ENCODE results near the gene KRT76.

The KRT76 gene

DNA sequence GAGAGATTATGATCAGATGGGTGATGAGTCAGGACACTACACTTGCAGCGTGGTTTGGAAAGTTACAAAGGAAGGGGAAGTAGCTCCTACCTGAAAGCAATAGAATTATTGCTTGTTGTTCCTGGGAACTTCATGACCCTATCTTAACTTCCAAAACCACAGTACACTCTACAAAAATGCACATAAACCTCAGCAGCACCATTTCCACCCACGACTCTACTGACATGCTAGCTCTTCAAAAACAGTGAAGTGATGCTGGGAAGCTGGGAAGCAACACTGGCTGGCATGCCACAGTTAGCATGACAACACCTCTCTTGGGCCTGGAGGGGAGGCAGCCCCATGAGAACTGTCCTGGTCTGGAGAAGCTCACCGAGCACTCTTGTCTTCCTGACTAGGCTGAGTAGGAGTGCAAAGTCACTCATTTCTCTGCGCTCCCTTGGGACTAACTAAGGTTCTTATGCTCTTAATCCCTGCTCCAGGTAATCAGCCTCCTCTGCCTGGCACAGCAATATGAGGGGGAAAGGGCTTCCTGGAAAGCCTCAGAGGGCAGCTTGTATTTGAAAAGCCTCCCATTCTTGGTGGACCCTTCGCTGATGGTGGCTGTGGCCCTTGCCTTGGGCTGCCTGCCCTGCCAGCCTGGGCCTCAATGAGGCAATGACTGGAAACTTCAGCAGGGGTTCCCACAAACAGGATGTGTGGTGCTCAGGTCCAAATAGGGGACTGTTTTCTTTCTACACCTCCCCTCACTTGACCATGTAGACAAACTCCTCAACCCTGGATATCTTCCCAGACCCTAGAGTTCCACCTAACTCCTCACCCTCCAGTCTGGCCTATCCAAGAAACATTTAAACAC, 17.6 kb upstream of the KRT76 start:
- TF ChIP-seq TAF1 (IDR thresholded peaks at IDR 0.05; ENCODE audit: borderline replicate concordance, insufficient read depth, low read length): no peak
- no peak for TF ChIP-seq SIN3A (IDR thresholded peaks at IDR 0.05; ENCODE audit: borderline replicate concordance, insufficient read depth, low read length)
- no peak for TF ChIP-seq FOXP2 (optimal IDR thresholded peaks at IDR 0.05; ENCODE audit: borderline replicate concordance, extremely low read depth, extremely low read length, insufficient read depth)
- no peak for TF ChIP-seq POLR2AphosphoS5 (IDR thresholded peaks at IDR 0.05; ENCODE audit: low read depth, low read length)
- TF ChIP-seq, protein P1, sequence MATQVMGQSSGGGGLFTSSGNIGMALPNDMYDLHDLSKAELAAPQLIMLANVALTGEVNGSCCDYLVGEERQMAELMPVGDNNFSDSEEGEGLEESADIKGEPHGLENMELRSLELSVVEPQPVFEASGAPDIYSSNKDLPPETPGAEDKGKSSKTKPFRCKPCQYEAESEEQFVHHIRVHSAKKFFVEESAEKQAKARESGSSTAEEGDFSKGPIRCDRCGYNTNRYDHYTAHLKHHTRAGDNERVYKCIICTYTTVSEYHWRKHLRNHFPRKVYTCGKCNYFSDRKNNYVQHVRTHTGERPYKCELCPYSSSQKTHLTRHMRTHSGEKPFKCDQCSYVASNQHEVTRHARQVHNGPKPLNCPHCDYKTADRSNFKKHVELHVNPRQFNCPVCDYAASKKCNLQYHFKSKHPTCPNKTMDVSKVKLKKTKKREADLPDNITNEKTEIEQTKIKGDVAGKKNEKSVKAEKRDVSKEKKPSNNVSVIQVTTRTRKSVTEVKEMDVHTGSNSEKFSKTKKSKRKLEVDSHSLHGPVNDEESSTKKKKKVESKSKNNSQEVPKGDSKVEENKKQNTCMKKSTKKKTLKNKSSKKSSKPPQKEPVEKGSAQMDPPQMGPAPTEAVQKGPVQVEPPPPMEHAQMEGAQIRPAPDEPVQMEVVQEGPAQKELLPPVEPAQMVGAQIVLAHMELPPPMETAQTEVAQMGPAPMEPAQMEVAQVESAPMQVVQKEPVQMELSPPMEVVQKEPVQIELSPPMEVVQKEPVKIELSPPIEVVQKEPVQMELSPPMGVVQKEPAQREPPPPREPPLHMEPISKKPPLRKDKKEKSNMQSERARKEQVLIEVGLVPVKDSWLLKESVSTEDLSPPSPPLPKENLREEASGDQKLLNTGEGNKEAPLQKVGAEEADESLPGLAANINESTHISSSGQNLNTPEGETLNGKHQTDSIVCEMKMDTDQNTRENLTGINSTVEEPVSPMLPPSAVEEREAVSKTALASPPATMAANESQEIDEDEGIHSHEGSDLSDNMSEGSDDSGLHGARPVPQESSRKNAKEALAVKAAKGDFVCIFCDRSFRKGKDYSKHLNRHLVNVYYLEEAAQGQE (IDR thresholded peaks at IDR 0.05; ENCODE audit: insufficient read depth in 1 of 2, low read depth in 2 of 2, low read length in 2 of 2): no peak

DNA sequence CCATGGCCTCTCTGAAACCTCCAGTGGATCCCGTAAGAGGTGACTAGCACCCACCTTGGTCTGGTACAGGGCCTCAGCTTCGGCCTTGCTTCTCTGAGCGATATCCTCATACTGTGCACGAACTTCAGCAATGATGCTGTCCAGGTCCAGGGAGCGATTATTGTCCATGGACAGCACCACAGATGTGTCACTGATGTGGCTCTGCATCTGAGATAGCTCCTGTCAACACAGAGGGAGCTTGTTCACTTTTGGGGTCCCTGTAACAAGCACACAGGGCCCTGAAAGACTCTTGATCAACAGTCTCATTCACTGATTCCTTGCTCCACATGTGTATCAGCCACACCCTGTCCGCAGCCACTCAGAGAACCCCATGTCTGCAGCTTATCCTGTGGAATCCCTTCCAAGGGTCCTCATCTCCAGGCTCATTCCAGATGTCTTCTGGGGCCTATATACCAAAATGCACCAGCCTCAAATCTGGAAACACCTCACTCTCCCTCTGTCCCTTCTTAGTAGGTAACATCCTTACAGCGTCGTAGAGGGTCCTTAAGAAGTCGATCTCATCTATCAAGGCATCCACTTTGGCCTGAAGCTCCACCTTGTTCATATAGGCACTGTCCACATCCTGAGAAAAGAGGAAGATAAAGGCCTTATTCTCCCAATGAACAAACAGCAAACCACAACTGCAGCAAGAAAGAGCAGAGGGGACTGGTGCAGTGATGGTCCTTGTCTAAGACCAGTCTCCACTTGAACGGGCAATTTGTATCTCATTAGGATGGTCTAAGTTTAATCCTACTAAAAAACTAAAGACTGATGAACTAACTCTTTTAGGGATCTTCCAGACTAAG, 15.3 kb upstream of the KRT76 start:
- TF ChIP-seq FOXP2 (optimal IDR thresholded peaks at IDR 0.05; ENCODE audit: borderline replicate concordance, extremely low read depth, extremely low read length, insufficient read depth): no peak

DNA sequence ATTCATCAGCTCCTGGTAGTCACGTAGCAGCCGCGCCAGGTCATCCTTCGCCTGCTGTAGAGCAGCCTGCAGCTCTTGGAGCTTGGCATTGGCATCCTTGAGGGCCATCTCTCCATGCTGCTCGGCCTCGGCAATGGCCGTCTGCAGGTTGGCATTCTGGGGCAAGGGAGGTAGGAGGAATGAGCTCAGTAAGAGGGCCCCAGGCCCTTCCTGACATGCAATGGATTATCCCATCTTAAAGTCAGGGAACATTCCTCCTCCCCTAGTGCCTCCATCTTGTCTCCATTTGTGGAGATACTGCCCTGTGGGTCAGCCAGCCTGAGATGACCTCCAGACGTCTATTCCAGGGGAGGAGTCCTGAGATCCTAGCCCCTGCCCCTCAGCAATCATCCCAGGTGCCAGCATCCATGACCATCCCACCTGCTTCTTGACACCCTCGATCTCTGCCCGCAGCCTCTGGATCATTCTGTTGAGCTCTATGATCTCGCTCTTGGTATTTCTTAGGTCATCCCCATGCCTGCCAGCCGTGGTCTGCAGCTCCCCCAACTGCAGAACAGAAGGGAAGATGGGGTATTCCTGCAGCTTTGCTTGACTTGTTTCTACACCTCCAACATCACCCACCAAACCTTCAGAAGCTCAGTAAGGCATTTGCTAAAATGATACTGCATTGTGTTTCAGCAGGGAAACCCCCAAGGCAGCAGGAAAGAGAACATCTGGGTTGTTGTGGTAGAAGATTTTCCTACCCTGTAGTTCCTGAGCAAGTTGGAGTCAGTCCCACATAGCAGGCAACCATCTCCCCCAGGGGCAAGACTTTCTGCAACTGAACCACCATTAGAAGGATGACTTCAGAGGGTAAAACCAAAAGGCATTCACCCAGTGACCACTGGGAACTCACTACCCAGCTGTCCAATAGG, 14.4 kb upstream of the KRT76 start:
- TF ChIP-seq TAF1 (IDR thresholded peaks at IDR 0.05; ENCODE audit: borderline replicate concordance, insufficient read depth, low read length) (no peak), POLR2AphosphoS5 (IDR thresholded peaks at IDR 0.05; ENCODE audit: low read depth, low read length) (no peak), SIN3A (IDR thresholded peaks at IDR 0.05; ENCODE audit: borderline replicate concordance, insufficient read depth, low read length) (no peak), FOXP2 (optimal IDR thresholded peaks at IDR 0.05; ENCODE audit: borderline replicate concordance, extremely low read depth, extremely low read length, insufficient read depth) (no peak)
- TF ChIP-seq, protein P1 (IDR thresholded peaks at IDR 0.05; ENCODE audit: insufficient read depth in 1 of 2, low read depth in 2 of 2, low read length in 2 of 2): no peak

DNA sequence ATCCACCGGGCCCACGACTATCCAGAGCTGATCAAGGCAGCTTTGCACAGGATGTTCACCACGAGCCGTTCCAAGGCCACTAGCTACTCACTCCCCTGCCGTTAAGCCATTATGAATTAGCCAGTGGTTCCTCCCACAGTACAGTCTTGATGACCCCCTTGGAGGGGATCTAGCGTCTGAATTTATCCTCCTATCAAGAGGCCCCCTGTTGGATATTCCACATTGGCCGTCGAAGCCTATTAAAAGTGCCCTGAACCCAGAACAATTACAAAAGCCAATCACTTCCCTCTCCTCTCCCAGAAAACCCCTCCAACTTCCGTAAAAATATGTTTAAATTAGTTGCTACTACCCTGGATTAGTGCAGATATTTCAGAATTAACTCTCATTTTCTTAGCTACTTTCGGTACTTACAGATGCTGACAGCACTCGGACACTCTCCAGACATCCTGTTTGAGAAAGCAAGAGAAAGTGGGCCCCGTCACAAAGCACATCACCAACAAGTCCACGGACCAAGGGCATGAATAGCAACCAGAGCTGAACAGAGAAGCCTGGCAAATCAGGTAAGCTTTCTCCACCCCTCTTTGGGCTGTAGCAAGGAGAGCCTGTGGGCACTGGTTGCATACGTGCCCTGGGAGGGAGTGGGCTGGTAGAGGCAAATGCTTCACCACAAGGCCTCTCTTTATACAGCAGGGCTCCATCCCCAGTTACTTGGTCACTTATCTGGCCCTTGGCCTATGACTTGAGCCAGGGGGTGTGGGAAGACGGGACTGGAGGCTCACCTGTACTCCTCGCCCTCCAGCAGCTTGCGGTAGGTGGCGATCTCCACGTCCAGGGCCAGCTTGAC, 13.5 kb upstream of the KRT76 start:
- TF ChIP-seq, protein P1 (IDR thresholded peaks at IDR 0.05; ENCODE audit: insufficient read depth in 1 of 2, low read depth in 2 of 2, low read length in 2 of 2): no peak
- TF ChIP-seq TAF1 (IDR thresholded peaks at IDR 0.05; ENCODE audit: borderline replicate concordance, insufficient read depth, low read length) (no peak), SIN3A (IDR thresholded peaks at IDR 0.05; ENCODE audit: borderline replicate concordance, insufficient read depth, low read length) (no peak), POLR2AphosphoS5 (IDR thresholded peaks at IDR 0.05; ENCODE audit: low read depth, low read length) (no peak), FOXP2 (optimal IDR thresholded peaks at IDR 0.05; ENCODE audit: borderline replicate concordance, extremely low read depth, extremely low read length, insufficient read depth) (no peak)
